GM12878 (cell line): ENCODE data around the gene PITPNM1. TPM values are rescaled to one million over a fixed set of nuclear protein-coding genes. Genes with fewer than 3 reads are reported as not detected.

Experiments
- BCLAF1 ChIP-seq: fragments of 450-650 bp; IDR thresholded peaks from 2 replicates; pipeline ENCODE4 v1.6.1; 2017; ENCODE audit warnings: antibody characterized with exemption, mild to moderate bottlenecking, moderate library complexity
- CREM ChIP-seq: IDR thresholded peaks from 2 replicates; pipeline ENCODE4 v1.6.1; 2014; ENCODE audit warnings: antibody characterized with exemption, low read depth
- E2F4 ChIP-seq: IDR thresholded peaks from 2 replicates; pipeline ENCODE4 v1.6.1; 2012; ENCODE audit warnings: low read depth, low read length, improper control_type of control experiment
- ETV6 ChIP-seq, 2 experiments: fragments of 450-650 bp in 1 of 2; IDR thresholded peaks in 1 of 2; conservative IDR thresholded peaks in 1 of 2; 2 replicates each; pipeline ENCODE4 v1.6.1; 2014; ENCODE audit warnings: antibody characterized with exemption in 1 of 2, borderline replicate concordance in 1 of 2, low read depth in 1 of 2, mild to moderate bottlenecking in 1 of 2, moderate library complexity in 1 of 2
- FOS ChIP-seq: IDR thresholded peaks from 3 replicates; pipeline ENCODE4 v1.6.1; 2011; ENCODE audit warnings: borderline replicate concordance; ENCODE audit not compliant: insufficient read length; ENCODE audit errors: extremely low read depth
- NFYB ChIP-seq: IDR thresholded peaks from 2 replicates; pipeline ENCODE4 v1.6.1; 2011; ENCODE audit warnings: low read depth, mild to moderate bottlenecking, low read length, improper control_type of control experiment, moderate library complexity; ENCODE audit not compliant: insufficient read depth
- NKRF ChIP-seq: fragments of 450-650 bp; conservative IDR thresholded peaks from 2 replicates; pipeline ENCODE4 v1.6.1; 2017; ENCODE audit warnings: mild to moderate bottlenecking, moderate library complexity
- PBX3 ChIP-seq: IDR thresholded peaks from 2 replicates; pipeline ENCODE4 v1.6.1; 2011; ENCODE audit warnings: mild to moderate bottlenecking, low read depth, low read length, moderate library complexity; ENCODE audit not compliant: insufficient replicate concordance
- ZNF687 ChIP-seq: fragments of 450-650 bp; IDR thresholded peaks from 2 replicates; pipeline ENCODE4 v1.6.1; 2017; ENCODE audit warnings: mild to moderate bottlenecking, moderate library complexity
- polyA plus RNA-seq, 11 experiments: library from polyadenylated mRNA; depleted of rRNA in 4 of 11; unstranded in 6 of 11; stranded (reverse) in 5 of 11; fragments of >200 nt; fragmentation: Nextera tagmentation in 4 of 11; fragmentation: Illumina TruSeq in 1 of 11; extraction: Ambion mirVana in 4 of 11; extraction: Trizol in 1 of 11; gene quantifications; 1 replicate in 1 of 11; 2 replicates in 10 of 11; pipeline versions ENCODE4 v1.2.1 to v1.2.3, GENCODE V29; 2011 to 2016; ENCODE audit warnings: inconsistent platforms in 2 of 11, missing spikeins in 2 of 11, low read depth in 1 of 11
- total RNA-seq, 4 experiments: library from RNA; depleted of rRNA in 3 of 4; stranded (reverse); fragments of >200 nt in 3 of 4; fragmentation: Illumina TruSeq in 1 of 4; extraction: Trizol in 1 of 4; gene quantifications; 2 replicates each; pipeline versions ENCODE4 v1.2.1 to v1.2.3, GENCODE V29; 2013 to 2021

PITPNM1 gene
- total and polyA plus RNA-seq, 10 of the 15 experiments (the other 5 are each of a cell fraction or from before 2014, with no cell fraction given): 0.11 to 56.8 (median 16.5) TPM

GRCh38 chr11:67542169-67542568, 37.0 kb upstream of the PITPNM1 start (continued):
- TF ChIP-seq E2F4: no peak
- TF ChIP-seq CREM: no peak
- TF ChIP-seq PBX3: no peak
- TF ChIP-seq NKRF: no peak
- no peak for TF ChIP-seq ETV6 (conservative IDR thresholded peaks at IDR 0.05 in 1 of 2, IDR thresholded peaks at IDR 0.05 in 1 of 2; ENCODE audit: borderline replicate concordance in 1 of 2, low read depth in 1 of 2)
- no peak for TF ChIP-seq NFYB
- no peak for TF ChIP-seq BCLAF1
- no peak for TF ChIP-seq FOS
- TF ChIP-seq ZNF687: no peak
